IMR-90 (cell line): Measurements from ENCODE around the gene ACOXL. TPM values are rescaled to one million over a fixed set of nuclear protein-coding genes. Genes with fewer than 3 reads are reported as not detected.

ENCODE experiments used
- ATAC-seq: fragments of 200-7000 bp; cut with Tn5 transposase; 2 replicates; pipeline ENCODE4 v1.9.1; 2020; ENCODE audit warnings: low read depth, mild to moderate bottlenecking, moderate library complexity
- BruUV-seq: library from RNA; stranded (reverse); fragments of 400-500 nt; replicated peaks from 2 replicates; lab custom pipeline; 2021; lab: Mats Ljungman, UMichigan
- CTCF ChIA-PET: fragments of 300-600 bp; formaldehyde crosslinking; extraction: SDS; loops from one replicate; lab custom pipeline; 2021; ENCODE audit warnings: antibody characterized with exemption; lab: Yijun Ruan, JAX
- POLR2A ChIA-PET: fragments of 300-600 bp; sonication (Branson Sonifier 250); formaldehyde crosslinking; loops from one replicate; lab custom pipeline; 2022; ENCODE audit warnings: antibody characterized with exemption; ENCODE audit not compliant: unreplicated experiment; lab: Charles Lee
- DNase-seq: peaks from one replicate; pipeline ENCODE4 v3.0.0; 2013
- H2AFZ ChIP-seq: replicated peaks from 2 replicates; pipeline ENCODE3; 2013; ENCODE audit warnings: low read length, mild to moderate bottlenecking; ENCODE audit not compliant: poor library complexity
- H2AK5ac ChIP-seq: 2 replicates; pipeline ENCODE4 v1.6.1; 2013; ENCODE audit warnings: low read depth, low read length, inconsistent platforms
- H2AK9ac ChIP-seq: replicated peaks from 2 replicates; pipeline ENCODE3; 2013; ENCODE audit warnings: mild to moderate bottlenecking, low read depth, low read length, moderate library complexity; ENCODE audit not compliant: poor library complexity
- H2BK120ac ChIP-seq: 2 replicates; pipeline ENCODE4 v1.6.1; 2013; ENCODE audit warnings: low read depth, low read length, inconsistent platforms
- H2BK15ac ChIP-seq: 3 replicates; pipeline ENCODE4 v1.6.1; 2013; ENCODE audit warnings: low read depth, low read length, inconsistent platforms
- H2BK20ac ChIP-seq: 2 replicates; pipeline ENCODE4 v1.6.1; 2013; ENCODE audit warnings: low read depth, mild to moderate bottlenecking, inconsistent platforms, low read length, moderate library complexity
- H2BK5ac ChIP-seq: 2 replicates; pipeline ENCODE4 v1.6.1; 2013; ENCODE audit warnings: mild to moderate bottlenecking, low read depth, low read length, inconsistent platforms; ENCODE audit not compliant: poor library complexity, severe bottlenecking
- H3K14ac ChIP-seq: replicated peaks from 2 replicates; pipeline ENCODE4 v1.6.1; 2013; ENCODE audit warnings: low read depth, low read length, inconsistent platforms
- H3K18ac ChIP-seq: 2 replicates; pipeline ENCODE4 v1.6.1; 2013; ENCODE audit warnings: low read depth, low read length, control low read depth
- H3K23ac ChIP-seq: 2 replicates; pipeline ENCODE4 v1.6.1; 2013; ENCODE audit warnings: low read depth, low read length, inconsistent platforms
- H3K27ac ChIP-seq: 2 replicates; pipeline ENCODE4 v1.5.1; 2013; ENCODE audit warnings: mild to moderate bottlenecking, control low read depth, low read length; ENCODE audit not compliant: insufficient read depth
- H3K27me3 ChIP-seq: 2 replicates; pipeline ENCODE4 v1.6.1; 2013; ENCODE audit warnings: low read length; ENCODE audit not compliant: control insufficient read depth, insufficient read depth
- H3K36me3 ChIP-seq: 2 replicates; pipeline ENCODE4 v1.6.1; 2013; ENCODE audit warnings: low read length, mixed read lengths; ENCODE audit not compliant: control insufficient read depth, insufficient read depth
- H3K4ac ChIP-seq: 2 replicates; pipeline ENCODE4 v1.6.1; 2013; ENCODE audit warnings: low read depth, low read length, inconsistent platforms
- H3K4me1 ChIP-seq: 2 replicates; pipeline ENCODE4 v1.6.1; 2013; ENCODE audit warnings: low read length, mixed read lengths; ENCODE audit not compliant: control insufficient read depth, insufficient read depth
- H3K4me2 ChIP-seq: 2 replicates; pipeline ENCODE4 v1.6.1; 2013; ENCODE audit warnings: low read depth, mild to moderate bottlenecking, control low read depth, low read length, moderate library complexity
- H3K4me3 ChIP-seq: 2 replicates; pipeline ENCODE4 v1.5.1; 2013; ENCODE audit warnings: low read depth, mild to moderate bottlenecking, control low read depth, low read length, moderate library complexity; ENCODE audit not compliant: insufficient read depth
- H3K56ac ChIP-seq: 2 replicates; pipeline ENCODE4 v1.6.1; 2013; ENCODE audit warnings: low read length, inconsistent platforms; ENCODE audit not compliant: insufficient read depth; ENCODE audit errors: extremely low read depth
- H3K79me1 ChIP-seq, 2 experiments: 2 replicates each; pipeline ENCODE4 v1.6.1; 2013; ENCODE audit warnings: low read length in 2 of 2, inconsistent platforms in 1 of 2, low read depth in 1 of 2
- H3K9ac ChIP-seq: 2 replicates; pipeline ENCODE4 v1.6.1; 2013; ENCODE audit warnings: low read depth, low read length, control low read depth
- H3K9me1 ChIP-seq: 2 replicates; pipeline ENCODE4 v1.6.1; 2013; ENCODE audit warnings: low read length, inconsistent platforms; ENCODE audit not compliant: insufficient read depth
- H3K9me3 ChIP-seq: 2 replicates; pipeline ENCODE4 v1.6.1; 2013; ENCODE audit warnings: low read length; ENCODE audit not compliant: control insufficient read depth, insufficient read depth
- H4K20me1 ChIP-seq: 2 replicates; pipeline ENCODE4 v1.6.1; 2013; ENCODE audit warnings: low read length, inconsistent platforms; ENCODE audit not compliant: insufficient read depth
- H4K5ac ChIP-seq: 2 replicates; pipeline ENCODE4 v1.6.1; 2013; ENCODE audit warnings: mild to moderate bottlenecking, low read depth, low read length, control low read depth
- H4K8ac ChIP-seq, 2 experiments: 2 replicates each; pipeline ENCODE4 v1.6.1; 2013; ENCODE audit warnings: low read depth in 2 of 2, low read length in 2 of 2, control low read depth in 1 of 2, inconsistent platforms in 1 of 2
- H4K91ac ChIP-seq: 2 replicates; pipeline ENCODE4 v1.6.1; 2013; ENCODE audit warnings: low read depth, low read length, inconsistent platforms; ENCODE audit not compliant: insufficient read depth
- BHLHE40 ChIP-seq: fragments of 150-350 bp; IDR thresholded peaks from 2 replicates; pipeline ENCODE4 v1.6.1; 2016; ENCODE audit warnings: mild to moderate bottlenecking, low read depth, low read length
- FOS ChIP-seq: fragments of 150-350 bp; IDR thresholded peaks from 2 replicates; pipeline ENCODE4 v1.6.1; 2016; ENCODE audit warnings: low read depth, low read length
- MAFK ChIP-seq: IDR thresholded peaks from 2 replicates; pipeline ENCODE4 v1.6.1; 2012; ENCODE audit warnings: low read depth, low read length, improper control_type of control experiment
- POLR2A ChIP-seq: IDR thresholded peaks from 2 replicates; pipeline ENCODE4 v1.6.1; 2012; ENCODE audit warnings: mild to moderate bottlenecking, low read depth, low read length
- RAD21 ChIP-seq: IDR thresholded peaks from 2 replicates; pipeline ENCODE4 v1.6.1; 2012; ENCODE audit warnings: low read length, improper control_type of control experiment
- RCOR1 ChIP-seq: IDR thresholded peaks from 2 replicates; pipeline ENCODE4 v1.6.1; 2012; ENCODE audit warnings: mild to moderate bottlenecking, low read length, improper control_type of control experiment; ENCODE audit not compliant: insufficient replicate concordance
- SMC3 ChIP-seq: fragments of 150-350 bp; IDR thresholded peaks from 2 replicates; pipeline ENCODE4 v1.6.1; 2016; ENCODE audit warnings: low read depth, mild to moderate bottlenecking, antibody characterized with exemption, low read length, moderate library complexity
- dilution Hi-C: fragments of 300-500 bp; cut with HindIII; formaldehyde crosslinking; loops from one replicate; pipeline ENCODE4 v1.14.3; 2018; ENCODE audit warnings: low sequenced_read_pairs; ENCODE audit not compliant: unreplicated experiment
- in situ Hi-C: fragments of 300-500 bp; cut with MboI; formaldehyde crosslinking; loops from 3 replicates; pipeline ENCODE4 v1.14.3; 2019; ENCODE audit warnings: low sequenced_read_pairs, inconsistent platforms, mixed read lengths
- intact Hi-C: fragments of 100-400 bp; cut with micrococcal nuclease; formaldehyde crosslinking; loops from 2 replicates; pipeline ENCODE4 v1.10.0; 2022
- polyA plus RNA-seq, 3 experiments: library from polyadenylated mRNA; depleted of rRNA; stranded (reverse); fragments of >200 nt; gene quantifications; 2 replicates each; pipeline ENCODE4 v1.2.3, GENCODE V29; 2012; ENCODE audit warnings: low replicate concordance in 1 of 3
- total RNA-seq: library from RNA; depleted of rRNA; stranded (reverse); fragments of >200 nt; gene quantifications from 2 replicates; pipeline ENCODE4 v1.2.3, GENCODE V29; 2012
- TF ChIP-seq, protein P1 (sequence below): conservative IDR thresholded peaks from 2 replicates; pipeline ENCODE4 v1.5.1; 2012; ENCODE audit warnings: mild to moderate bottlenecking, low read depth, low read length, improper control_type of control experiment
- TF ChIP-seq, protein P2 (sequence below): fragments of 150-350 bp; IDR thresholded peaks from 2 replicates; pipeline ENCODE4 v1.6.1; 2017; ENCODE audit warnings: mild to moderate bottlenecking, antibody characterized with exemption, low read length, low read depth

The ACOXL gene
- total and polyA plus RNA-seq, 2 of the 4 experiments (the other 2 are of a cell fraction): not detected

DNA sequence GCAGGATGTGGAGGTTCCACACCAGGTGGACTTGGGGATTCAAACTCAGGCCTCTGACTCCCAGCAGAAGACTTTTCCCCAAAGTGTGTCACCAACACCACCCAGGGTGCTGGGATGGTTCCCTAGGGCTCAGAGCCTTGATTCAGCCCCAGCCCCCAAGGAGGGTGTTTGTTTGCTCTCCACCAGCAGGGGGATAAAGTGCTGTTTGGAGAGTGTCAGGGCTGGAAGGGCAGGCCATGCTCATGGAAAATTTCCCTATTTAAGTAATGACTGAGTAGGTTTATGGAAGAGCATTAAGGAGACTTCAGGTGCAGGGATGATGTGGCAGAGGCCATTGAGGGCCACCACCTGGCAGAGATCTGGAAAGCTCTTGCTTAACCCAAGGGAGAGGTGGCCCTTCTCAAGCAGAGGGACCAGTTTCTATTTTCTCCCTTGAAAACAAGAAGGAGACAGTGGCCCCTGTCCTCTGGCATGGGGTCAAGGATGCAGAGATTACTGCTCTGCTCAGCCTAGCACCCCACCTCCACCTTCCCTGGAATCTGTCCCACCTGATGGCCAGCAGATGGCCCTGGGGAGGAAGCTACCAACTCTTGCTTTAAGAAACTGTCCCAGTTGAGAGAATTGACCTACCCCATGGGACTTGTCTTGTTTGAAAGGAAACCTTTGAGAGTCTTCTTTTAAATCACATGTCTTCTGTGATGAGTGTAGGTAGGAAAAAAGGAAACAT is 122.1 kb downstream of the ACOXL start:
- H2AK5ac ChIP-seq: no peak overlapping the region
- intact Hi-C loops: no loop called here
- H3K4me1 ChIP-seq: no peaks in the 10 kb centered on the region
- no peak overlapping the region for H3K14ac ChIP-seq
- H3K27me3 ChIP-seq: peaks cover 20% of the 10 kb centered on the region
- H3K79me1 ChIP-seq: no peaks in the 10 kb centered on the region
- no peak overlapping the region for H4K5ac ChIP-seq
- H3K27ac ChIP-seq: no peak overlapping the region
- CTCF ChIA-PET: no interaction called here
- no peak overlapping the region for H3K4ac ChIP-seq
- DNase-seq (no peak), ATAC-seq (no peak)
- H3K9ac ChIP-seq: no peak overlapping the region
- no peak overlapping the region for H2AFZ ChIP-seq
- POLR2A ChIA-PET: no interaction called here
- no peak overlapping the region for H3K18ac ChIP-seq
- H3K9me3 ChIP-seq: no peaks in the 10 kb centered on the region
- dilution Hi-C loops: no loop called here
- H3K56ac ChIP-seq: no peak overlapping the region
- TF ChIP-seq SMC3 (no peak), RAD21 (no peak), MAFK (no peak), POLR2A (no peak), FOS (no peak), RCOR1 (no peak), BHLHE40 (no peak)
- TF ChIP-seq, protein P1, sequence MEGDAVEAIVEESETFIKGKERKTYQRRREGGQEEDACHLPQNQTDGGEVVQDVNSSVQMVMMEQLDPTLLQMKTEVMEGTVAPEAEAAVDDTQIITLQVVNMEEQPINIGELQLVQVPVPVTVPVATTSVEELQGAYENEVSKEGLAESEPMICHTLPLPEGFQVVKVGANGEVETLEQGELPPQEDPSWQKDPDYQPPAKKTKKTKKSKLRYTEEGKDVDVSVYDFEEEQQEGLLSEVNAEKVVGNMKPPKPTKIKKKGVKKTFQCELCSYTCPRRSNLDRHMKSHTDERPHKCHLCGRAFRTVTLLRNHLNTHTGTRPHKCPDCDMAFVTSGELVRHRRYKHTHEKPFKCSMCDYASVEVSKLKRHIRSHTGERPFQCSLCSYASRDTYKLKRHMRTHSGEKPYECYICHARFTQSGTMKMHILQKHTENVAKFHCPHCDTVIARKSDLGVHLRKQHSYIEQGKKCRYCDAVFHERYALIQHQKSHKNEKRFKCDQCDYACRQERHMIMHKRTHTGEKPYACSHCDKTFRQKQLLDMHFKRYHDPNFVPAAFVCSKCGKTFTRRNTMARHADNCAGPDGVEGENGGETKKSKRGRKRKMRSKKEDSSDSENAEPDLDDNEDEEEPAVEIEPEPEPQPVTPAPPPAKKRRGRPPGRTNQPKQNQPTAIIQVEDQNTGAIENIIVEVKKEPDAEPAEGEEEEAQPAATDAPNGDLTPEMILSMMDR: no peak
- TF ChIP-seq, protein P2, sequence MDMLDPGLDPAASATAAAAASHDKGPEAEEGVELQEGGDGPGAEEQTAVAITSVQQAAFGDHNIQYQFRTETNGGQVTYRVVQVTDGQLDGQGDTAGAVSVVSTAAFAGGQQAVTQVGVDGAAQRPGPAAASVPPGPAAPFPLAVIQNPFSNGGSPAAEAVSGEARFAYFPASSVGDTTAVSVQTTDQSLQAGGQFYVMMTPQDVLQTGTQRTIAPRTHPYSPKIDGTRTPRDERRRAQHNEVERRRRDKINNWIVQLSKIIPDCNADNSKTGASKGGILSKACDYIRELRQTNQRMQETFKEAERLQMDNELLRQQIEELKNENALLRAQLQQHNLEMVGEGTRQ: no peak
- H2BK5ac ChIP-seq: no peak overlapping the region
- no peaks in the 10 kb centered on the region for H3K9me1 ChIP-seq
- no TSS peak for BruUV-seq
- in situ Hi-C loops: no loop called here
- H2AK9ac ChIP-seq: no peak overlapping the region
- H2BK120ac ChIP-seq: no peak overlapping the region
- no peak overlapping the region for H4K91ac ChIP-seq
- H3K23ac ChIP-seq: no peak overlapping the region
- no peaks in the 10 kb centered on the region for H4K20me1 ChIP-seq
- H4K8ac ChIP-seq: no peak overlapping the region
- H2BK15ac ChIP-seq: no peak overlapping the region
- no peak overlapping the region for H3K4me2 ChIP-seq
- H2BK20ac ChIP-seq: no peak overlapping the region
- no peaks in the 10 kb centered on the region for H3K36me3 ChIP-seq
- no peak overlapping the region for H3K4me3 ChIP-seq
